Heart left ventricle (tissue), 16 donors: ENCODE results near the gene ILDR2. TPM values are rescaled to one million over a fixed set of nuclear protein-coding genes. Genes with fewer than 3 reads are reported as not detected.

Experiments used
- ATAC-seq, 4 donors: fragments of 200-7000 bp; cut with Tn5 transposase; one replicate each; pipeline ENCODE4 v1.9.1; 2020 to 2022; ENCODE audit warnings: moderate library complexity in 4 of 4, mild to moderate bottlenecking in 3 of 4, moderate number of reproducible peaks in 1 of 4
- DNase-seq, 5 donors: peaks; one replicate each; pipeline ENCODE4 v3.0.0-alpha.2; 2020
- H3K27ac ChIP-seq, 12 donors: fragments of 200-600 bp; sonication (generic) in 4 of 12; one replicate each; pipeline versions ENCODE4 v1.5.0 to v1.8.0; 2016 to 2022; ENCODE audit warnings: mild to moderate bottlenecking in 2 of 12
- H3K27me3 ChIP-seq, 9 donors: fragments of 200-600 bp; sonication (generic) in 2 of 9; one replicate each; pipeline versions ENCODE4 v1.5.1 to v1.8.0; 2016 to 2022; ENCODE audit warnings: mild to moderate bottlenecking in 3 of 9
- H3K36me3 ChIP-seq, 9 donors: fragments of 200-600 bp; sonication (generic) in 2 of 9; one replicate each; pipeline versions ENCODE4 v1.5.0 to v1.8.0; 2018 to 2022; ENCODE audit warnings: mild to moderate bottlenecking in 2 of 9
- H3K4me1 ChIP-seq, 12 donors: fragments of 200-600 bp; sonication (generic) in 4 of 12; one replicate each; pipeline versions ENCODE4 v1.5.0 to v1.8.0; 2016 to 2022; ENCODE audit warnings: mild to moderate bottlenecking in 3 of 12
- H3K4me3 ChIP-seq, 12 donors: fragments of 200-600 bp; sonication (generic) in 4 of 12; one replicate each; pipeline versions ENCODE4 v1.5.0 to v1.8.0; 2017 to 2022; ENCODE audit warnings: mild to moderate bottlenecking in 9 of 12, moderate library complexity in 4 of 12
- H3K9me3 ChIP-seq, 12 donors: fragments of 200-600 bp; sonication (generic) in 4 of 12; one replicate each; pipeline versions ENCODE4 v1.5.0 to v1.8.0; 2016 to 2022; ENCODE audit warnings: mild to moderate bottlenecking in 1 of 12
- POLR2A ChIP-seq, 2 donors: fragments of 450-650 bp; IDR thresholded peaks; one replicate each; pipeline ENCODE4 v1.6.1; 2017; ENCODE audit warnings: antibody characterized with exemption in 2 of 2, mild to moderate bottlenecking in 2 of 2, moderate library complexity in 2 of 2
- WGBS, 4 donors: extraction: QIAGEN DNeasy Blood & Tissue Kit in 2 of 4; methylation state at CpG; one replicate each; pipeline versions ENCODE4 v1.1.5 to v1.1.7; 2013 to 2018; 5-methylcytosine and 5-hydroxymethylcytosine counted together
- intact Hi-C, 10 donors: fragments of 100-400 bp; cut with DNase I; formaldehyde crosslinking; loops; one replicate each; pipeline versions ENCODE4 v1.11.1 to v1.14.2; 2022
- polyA plus RNA-seq, 2 donors: library from polyadenylated mRNA; stranded (reverse); fragments of 200-250 nt; gene quantifications; one replicate each; pipeline ENCODE4 v1.2.3, GENCODE V29; 2013
- total RNA-seq, 9 donors: library from RNA; depleted of rRNA in 2 of 9; stranded (reverse); fragments of >200 nt in 2 of 9; fragmentation: NEBNext Ultra II Directional in 3 of 9; extraction: Animal tissue kit (Norgen Biotek cat#: 25700) in 3 of 9; gene quantifications; one replicate each; pipeline versions ENCODE4 v1.1.0 to v1.2.4, GENCODE V29; 2016 to 2023
- TF ChIP-seq, protein P1 (sequence below), 12 donors: fragments of 200-600 bp; sonication (generic) in 4 of 12; IDR thresholded peaks; one replicate each; pipeline versions ENCODE4 v1.5.0 to v1.8.0; 2018 to 2022; ENCODE audit warnings: antibody characterized with exemption in 12 of 12, mild to moderate bottlenecking in 5 of 12
- donor health status: ischemic (EF 13 %, LVEDD 7.1; RV severe dilation, severe dysfunction).
- donor health status: healthy with polysubstance abuse.
- donor health status: DM: no; HTN: yes; CAD: no.
- donor health status: DM: no; HTN: no; CAD: no.
- donor health status: ischemic (EF 25% LVEDD 6.9; RV normal size, moderate dysfunction).
- donor health status: ischemic (EF 25% LVEDD 5.7; RV mildly dilated, moderate dysfunction).
- donor health status: healthy.
- donor health status: DM: yes; HTN: yes; CAD: no.
- donor health status: ischemic (EF 35%, LVEDD 5.7; RV mildly dilated, moderate dysfunction).
- donor health status: nonischemic (EF 11% LVEDD 7.7; RV severe dilation, severe dysfunction).
- donor health status: DM: yes; HTN: yes; CAD: no.
- donor health status: PGD.
- donor health status: ischemic (EF 29% LVEDD 5.4; RV normal size, mild dysfunction).
- donor health status: nonischemic (EF 23%, LVEDD 6.1; RV moderate dilation, normal function).

The ILDR2 gene
- total and polyA plus RNA-seq, 11 donors: 0.84 to 12.4 (median 5.8) TPM

DNA sequence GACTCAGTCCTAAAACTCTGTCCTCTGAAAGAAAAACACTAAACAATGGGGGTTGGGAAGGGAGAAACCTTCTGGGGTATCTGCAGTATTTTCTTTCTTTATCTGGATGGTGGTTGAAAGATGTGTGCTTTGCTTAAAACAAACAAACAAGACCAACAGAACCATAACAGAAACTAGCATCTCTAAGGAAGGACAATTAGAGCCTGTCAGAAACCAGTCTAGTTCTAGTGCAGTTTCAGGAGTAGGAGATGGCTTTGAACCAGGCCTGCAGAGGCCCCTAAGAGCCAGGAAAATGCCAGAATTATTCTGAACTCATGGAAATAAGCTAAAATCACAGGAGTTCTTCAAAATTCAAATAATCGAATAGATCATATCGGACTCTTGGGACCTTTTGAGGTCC is 18.5 kb downstream of the ILDR2 start:
- Histone ChIP-seq H3K4me3 (no peak overlapping the region), H3K36me3 (no peaks in the 10 kb centered on the region), H3K9me3 (no peaks in the 10 kb centered on the region), H3K4me1 (peaks cover 0 to 8% (median 0%) of the 10 kb centered on the region in 12 donors), H3K27ac (no peak overlapping the region), H3K27me3 (no peaks in the 10 kb centered on the region)
- no peak for TF ChIP-seq POLR2A (IDR thresholded peaks at IDR 0.05)
- TF ChIP-seq, protein P1, sequence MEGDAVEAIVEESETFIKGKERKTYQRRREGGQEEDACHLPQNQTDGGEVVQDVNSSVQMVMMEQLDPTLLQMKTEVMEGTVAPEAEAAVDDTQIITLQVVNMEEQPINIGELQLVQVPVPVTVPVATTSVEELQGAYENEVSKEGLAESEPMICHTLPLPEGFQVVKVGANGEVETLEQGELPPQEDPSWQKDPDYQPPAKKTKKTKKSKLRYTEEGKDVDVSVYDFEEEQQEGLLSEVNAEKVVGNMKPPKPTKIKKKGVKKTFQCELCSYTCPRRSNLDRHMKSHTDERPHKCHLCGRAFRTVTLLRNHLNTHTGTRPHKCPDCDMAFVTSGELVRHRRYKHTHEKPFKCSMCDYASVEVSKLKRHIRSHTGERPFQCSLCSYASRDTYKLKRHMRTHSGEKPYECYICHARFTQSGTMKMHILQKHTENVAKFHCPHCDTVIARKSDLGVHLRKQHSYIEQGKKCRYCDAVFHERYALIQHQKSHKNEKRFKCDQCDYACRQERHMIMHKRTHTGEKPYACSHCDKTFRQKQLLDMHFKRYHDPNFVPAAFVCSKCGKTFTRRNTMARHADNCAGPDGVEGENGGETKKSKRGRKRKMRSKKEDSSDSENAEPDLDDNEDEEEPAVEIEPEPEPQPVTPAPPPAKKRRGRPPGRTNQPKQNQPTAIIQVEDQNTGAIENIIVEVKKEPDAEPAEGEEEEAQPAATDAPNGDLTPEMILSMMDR (IDR thresholded peaks at IDR 0.05): no peak
- DNase-seq (no peak), ATAC-seq (no peak)
- intact Hi-C loops: no loop called here
- WGBS, 4 donors: 72 to 98% (median 95%) methylated on average over 2 of the region's 2 CpGs

DNA sequence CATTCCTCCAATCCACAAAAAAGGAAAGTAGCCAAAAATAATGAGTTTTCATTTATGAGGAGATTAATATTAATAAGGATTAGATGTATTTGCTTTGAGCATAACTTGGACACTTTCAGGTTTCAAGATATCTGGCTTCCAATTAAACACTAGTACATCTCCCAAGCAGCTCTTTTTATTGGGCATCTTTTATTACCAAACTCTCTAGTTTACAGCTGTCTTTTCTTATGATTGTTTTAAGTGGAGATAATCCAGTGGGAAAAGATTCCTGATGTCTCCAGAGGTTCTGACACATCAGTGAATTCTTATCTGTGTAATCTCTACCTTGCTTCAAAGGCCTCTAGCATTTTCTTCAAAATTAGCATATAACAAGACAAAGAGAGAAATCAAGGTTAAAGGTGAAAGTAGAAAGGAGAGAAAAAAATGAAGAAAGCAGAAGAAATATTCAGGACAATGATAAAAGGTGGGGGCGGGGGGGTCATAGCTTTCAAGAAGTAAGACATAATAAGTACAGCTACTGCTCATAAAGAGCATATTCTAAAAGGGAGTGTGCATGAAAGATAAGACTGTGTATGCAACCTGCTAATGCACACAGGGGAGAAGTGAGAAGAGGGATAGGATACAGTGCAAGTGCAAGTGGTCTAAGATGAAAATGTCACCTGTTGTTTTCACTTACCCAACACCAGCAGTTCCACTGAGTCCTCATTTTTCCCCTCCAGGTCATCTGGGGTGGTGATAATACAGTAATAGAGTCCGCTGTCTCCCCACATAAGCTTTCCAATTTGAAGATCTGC is 19.1 kb downstream of the ILDR2 start:
- ATAC-seq (no peak), DNase-seq (no peak)
- Histone ChIP-seq H3K9me3 (no peaks in the 10 kb centered on the region), H3K4me1 (peaks cover 0 to 11% (median 0%) of the 10 kb centered on the region in 12 donors), H3K36me3 (no peaks in the 10 kb centered on the region), H3K4me3 (no peak overlapping the region), H3K27ac (no peak overlapping the region), H3K27me3 (no peaks in the 10 kb centered on the region)
- WGBS, 4 donors: 85 to 89% (median 86%) methylated on average over 2 of the region's 2 CpGs
- no peak for TF ChIP-seq POLR2A (IDR thresholded peaks at IDR 0.05)
- TF ChIP-seq, protein P1 (IDR thresholded peaks at IDR 0.05): no peak
- intact Hi-C loops: no loop called here

GRCh38 chr1:166953491-166953890 is 21.8 kb downstream of the ILDR2 start:
- Histone ChIP-seq H3K4me3 (no peak overlapping the region), H3K36me3 (no peaks in the 10 kb centered on the region), H3K4me1 (peaks cover 0 to 10% (median 0%) of the 10 kb centered on the region in 12 donors), H3K27me3 (no peaks in the 10 kb centered on the region), H3K27ac (no peak overlapping the region), H3K9me3 (no peaks in the 10 kb centered on the region)
- DNase-seq (no peak), ATAC-seq (no peak)
- TF ChIP-seq, protein P1 (IDR thresholded peaks at IDR 0.05): no peak
- TF ChIP-seq POLR2A (IDR thresholded peaks at IDR 0.05): no peak
- intact Hi-C loops: no loop called here

DNA sequence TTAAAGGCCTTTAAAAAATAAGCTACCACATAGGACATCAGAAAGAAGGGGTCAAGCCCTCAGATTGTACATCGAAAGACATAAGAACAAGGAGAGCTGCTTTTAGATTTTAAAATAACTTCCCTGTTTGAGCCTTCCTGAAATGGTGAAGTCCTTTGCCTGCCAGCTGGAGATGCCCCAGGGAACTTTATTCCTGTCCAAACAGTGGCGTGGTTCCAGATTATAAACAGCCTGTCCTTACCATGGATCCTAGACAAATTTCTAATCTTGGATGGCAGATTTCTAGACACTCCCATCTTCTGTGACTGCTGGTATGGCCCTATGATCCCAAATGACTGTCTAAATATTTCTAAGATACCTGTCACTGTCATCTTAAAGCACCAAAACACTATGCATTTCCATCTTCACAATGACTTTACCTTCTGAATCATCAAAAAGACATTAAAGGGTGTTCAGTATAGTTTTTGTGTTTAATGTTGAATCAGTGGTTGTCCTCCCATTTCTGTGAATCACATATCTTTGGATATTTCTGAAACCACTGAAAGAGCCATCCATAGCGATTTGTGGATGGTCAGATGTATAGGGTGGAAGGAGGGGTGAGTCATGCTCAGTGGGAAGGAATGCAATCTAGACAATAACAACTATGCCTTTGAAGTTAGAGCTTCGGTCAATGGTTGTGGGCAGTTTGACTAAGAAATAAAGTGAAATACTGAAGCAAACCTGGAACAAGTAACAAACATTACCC is 23.2 kb downstream of the ILDR2 start:
- intact Hi-C loops: no loop called here
- TF ChIP-seq, protein P1 (IDR thresholded peaks at IDR 0.05): no peak
- no peak for TF ChIP-seq POLR2A (IDR thresholded peaks at IDR 0.05)
- H3K9me3 ChIP-seq: no peaks in the 10 kb centered on the region
- H3K27ac ChIP-seq: peak overlapping the region in 11 of 12 donors; percentile 1 to 76 (median 65)
- no peaks in the 10 kb centered on the region for H3K36me3 ChIP-seq
- H3K4me3 ChIP-seq: no peak overlapping the region
- H3K27me3 ChIP-seq: peaks cover 0 to 12% (median 0%) of the 10 kb centered on the region in 9 donors
- peaks cover 0 to 16% (median 3%) of the 10 kb centered on the region in 12 donors for H3K4me1 ChIP-seq
- WGBS, 4 donors: 39 to 49% (median 44%) methylated on average over 4 of the region's 4 CpGs
- DNase-seq (peak in 4 of 5 donors; percentile 39 to 54 (median 49)), ATAC-seq (peak; percentile 63 to 87 (median 82))
